Activated T-cell treated with anti-CD3 and anti-CD28 coated beads for 4 hours (primary cell): ENCODE results near the gene CNIH2.
"Not testable (repeated sequence)": the region's sequence is repeated elsewhere in the genome, so short reads cannot be mapped to it uniquely, and the experiment has no call there.

Experiments used
- DNase-seq: peaks from one replicate; pipeline ENCODE4 v3.0.0-alpha.2; 2020

The CNIH2 gene

GRCh38 chr11:66277471-66278362 lies at the start of gene CNIH2:
CNIH2 (plus strand) TSS chr11:66278175; CDS start chr11:66278457, 282 bp downstream.
- DNase-seq, result no peak

GRCh38 chr11:66228521-66228920 lies 49.5 kb upstream of the CNIH2 start:
- DNase-seq, result no peak

GRCh38 chr11:66230156-66230555 lies 47.8 kb upstream of the CNIH2 start:
- DNase-seq, result no peak

- DNase-seq, result no peak
Measured at GRCh38 chr11:66230978-66231377, 47.0 kb upstream of the CNIH2 start.

- no peak for DNase-seq
Measured at GRCh38 chr11:66231561-66231960, 46.4 kb upstream of the CNIH2 start.

GRCh38 chr11:66232769-66233168 lies 45.2 kb upstream of the CNIH2 start:
- DNase-seq, result no peak

GRCh38 chr11:66233301-66233700 lies 44.7 kb upstream of the CNIH2 start:
- no peak for DNase-seq

GRCh38 chr11:66235141-66235540 lies 42.8 kb upstream of the CNIH2 start:
- no peak for DNase-seq

GRCh38 chr11:66237867-66238266 lies 40.1 kb upstream of the CNIH2 start:
- no peak for DNase-seq

GRCh38 chr11:66238786-66239413 lies 39.1 kb upstream of the CNIH2 start:
- no peak for DNase-seq

- DNase-seq, result no peak
Measured at GRCh38 chr11:66239511-66239910, 38.5 kb upstream of the CNIH2 start.

GRCh38 chr11:66239998-66240780 lies 37.8 kb upstream of the CNIH2 start:
- no peak for DNase-seq

- no peak for DNase-seq
Measured at GRCh38 chr11:66240781-66241136, 37.2 kb upstream of the CNIH2 start.

- DNase-seq, result no peak
Measured at GRCh38 chr11:66242095-66242765, 35.7 kb upstream of the CNIH2 start.

- no peak for DNase-seq
Measured at GRCh38 chr11:66243782-66244535, 34.0 kb upstream of the CNIH2 start.

- DNase-seq, result no peak
Measured at GRCh38 chr11:66247295-66247694, 30.7 kb upstream of the CNIH2 start.

- DNase-seq, result no peak
Measured at GRCh38 chr11:66247801-66248200, 30.2 kb upstream of the CNIH2 start.

GRCh38 chr11:66248903-66249302 lies 29.1 kb upstream of the CNIH2 start:
- no peak for DNase-seq

- DNase-seq, result no peak
Measured at GRCh38 chr11:66251809-66252208, 26.2 kb upstream of the CNIH2 start.

- DNase-seq, result not testable (repeated sequence)
Measured at GRCh38 chr11:66253081-66253480, 24.9 kb upstream of the CNIH2 start.

GRCh38 chr11:66258473-66258893 lies 19.5 kb upstream of the CNIH2 start:
- DNase-seq, result no peak

GRCh38 chr11:66259225-66259624 lies 18.8 kb upstream of the CNIH2 start:
- no peak for DNase-seq
